Measurements from ENCODE around the gene EPHA7. TPM values are rescaled to one million over a fixed set of nuclear protein-coding genes. Genes with fewer than 3 reads are reported as not detected.

EPHA7 gene
- total RNA-seq, 1 experiment from 2014 or later: 9.5 TPM

- H3K9me3 ChIP-seq (ENCODE audit: control insufficient read depth, low read depth, low read length): no peaks in the 10 kb centered on the region
- no peak overlapping the region for H3K4ac ChIP-seq (ENCODE audit: low read depth, low read length)
- Mint-ChIP-seq H3K27me3 (ENCODE audit: low read depth) (peaks cover 34% of the 10 kb centered on the region), H3K4me1 (peaks cover 23 to 30% of the 10 kb centered on the region in 2 experiments), H3K36me3 (ENCODE audit: insufficient read depth in 1 of 3, low read depth in 3 of 3) (peaks cover 0 to 2% (median 0%) of the 10 kb centered on the region in 3 experiments; a peak in 1 of 7 replicates), H3K4me3 (peak overlapping the region; percentile 87 to 98), H3K9me3 (peaks cover 0 to 4% of the 10 kb centered on the region in 2 experiments; a peak in 1 of 5 replicates), H3K27ac (no peak overlapping the region)
- no peaks in the 10 kb centered on the region for H4K20me1 ChIP-seq (ENCODE audit: control insufficient read depth, insufficient read depth, insufficient read length)
- H3K27me3 ChIP-seq (ENCODE audit: insufficient read depth, low read length): peaks cover 9% of the 10 kb centered on the region
- peak; percentile 62 for DNase-seq
- H2BK20ac ChIP-seq (ENCODE audit: low read depth, low read length, poor library complexity, severe bottlenecking): no peak overlapping the region
- no peak overlapping the region for H4K8ac ChIP-seq (replicated peaks; ENCODE audit: insufficient read length, low read depth, low read length)
- H3K79me2 ChIP-seq (ENCODE audit: insufficient read depth, low read length): no peaks in the 10 kb centered on the region
- no peak overlapping the region for H4K5ac ChIP-seq (ENCODE audit: insufficient read length, low read depth, low read length)
- no peaks in the 10 kb centered on the region for H3K79me1 ChIP-seq (ENCODE audit: insufficient read depth, low read depth, low read length, poor library complexity, severe bottlenecking)
- H3K56ac ChIP-seq (ENCODE audit: insufficient read length, low read depth, low read length): no peak overlapping the region
- H3K27ac ChIP-seq (ENCODE audit: insufficient read length, low read depth, low read length): no peak overlapping the region
- H3K23me2 ChIP-seq (ENCODE audit: insufficient read length, low read depth, low read length, poor library complexity, severe bottlenecking): peaks cover 18% of the 10 kb centered on the region
- H2BK120ac ChIP-seq (ENCODE audit: low read depth, low read length, poor library complexity, severe bottlenecking): no peak overlapping the region
- H3K18ac ChIP-seq (ENCODE audit: insufficient read length, low read depth, low read length): no peak overlapping the region
- H2AK5ac ChIP-seq (ENCODE audit: insufficient read length, low read length): no peak overlapping the region
- H2AFZ ChIP-seq (ENCODE audit: low read length): no peak overlapping the region
- H3K23ac ChIP-seq (ENCODE audit: insufficient read length, low read depth, low read length): no peak overlapping the region
- TF ChIP-seq, protein P1, sequence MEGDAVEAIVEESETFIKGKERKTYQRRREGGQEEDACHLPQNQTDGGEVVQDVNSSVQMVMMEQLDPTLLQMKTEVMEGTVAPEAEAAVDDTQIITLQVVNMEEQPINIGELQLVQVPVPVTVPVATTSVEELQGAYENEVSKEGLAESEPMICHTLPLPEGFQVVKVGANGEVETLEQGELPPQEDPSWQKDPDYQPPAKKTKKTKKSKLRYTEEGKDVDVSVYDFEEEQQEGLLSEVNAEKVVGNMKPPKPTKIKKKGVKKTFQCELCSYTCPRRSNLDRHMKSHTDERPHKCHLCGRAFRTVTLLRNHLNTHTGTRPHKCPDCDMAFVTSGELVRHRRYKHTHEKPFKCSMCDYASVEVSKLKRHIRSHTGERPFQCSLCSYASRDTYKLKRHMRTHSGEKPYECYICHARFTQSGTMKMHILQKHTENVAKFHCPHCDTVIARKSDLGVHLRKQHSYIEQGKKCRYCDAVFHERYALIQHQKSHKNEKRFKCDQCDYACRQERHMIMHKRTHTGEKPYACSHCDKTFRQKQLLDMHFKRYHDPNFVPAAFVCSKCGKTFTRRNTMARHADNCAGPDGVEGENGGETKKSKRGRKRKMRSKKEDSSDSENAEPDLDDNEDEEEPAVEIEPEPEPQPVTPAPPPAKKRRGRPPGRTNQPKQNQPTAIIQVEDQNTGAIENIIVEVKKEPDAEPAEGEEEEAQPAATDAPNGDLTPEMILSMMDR (conservative IDR thresholded peaks at IDR 0.05): no peak; the same call in 2 of the 3 replicates
- H3T11ph ChIP-seq (ENCODE audit: low read length): no peak overlapping the region
- no peak overlapping the region for H2BK12ac ChIP-seq (ENCODE audit: insufficient read length, low read depth, low read length)
- H3K9ac ChIP-seq (ENCODE audit: extremely low read depth, insufficient read length, low read length): no peak overlapping the region
- no peaks in the 10 kb centered on the region for H3K4me1 ChIP-seq (ENCODE audit: insufficient read depth, low read length)
- WGBS (ENCODE audit: extremely low coverage, insufficient read length, low lambda C conversion rate): no CpG with 5 or more reads among the region's 77 CpGs
- H2BK15ac ChIP-seq (ENCODE audit: low read depth, low read length): no peak overlapping the region
- no peak overlapping the region for H2BK5ac ChIP-seq (ENCODE audit: insufficient read length, low read length)
- no peak overlapping the region for H4K91ac ChIP-seq (ENCODE audit: insufficient read length, low read depth, low read length)
- peak overlapping the region; percentile 99 for H3K4me2 ChIP-seq (ENCODE audit: insufficient read depth, insufficient read length, low read length)
- no peak overlapping the region; the same call in 1 of the 2 replicates for H3K14ac ChIP-seq (ENCODE audit: insufficient read depth, low read length)
These were observed 2.6 kb downstream of the EPHA7 start for GRCh38 chr6:93416571-93417420.

All from H9 (cell line).